ENCODE results near the gene RIMOC1. TPM values are rescaled to one million over a fixed set of nuclear protein-coding genes. Genes with fewer than 3 reads are reported as not detected.

RIMOC1 gene
- total RNA-seq, 1 experiment from 2014 or later, result 30.5 TPM

GRCh38 chr5:41908374-41909079 is 4.4 kb downstream of the RIMOC1 start:
- peaks cover 14% of the 10 kb centered on the region for H3K4me1 Mint-ChIP-seq
- TF ChIP-seq ELF4 (CRISPR knock-in tag; IDR thresholded peaks at IDR 0.05; ENCODE audit: low read depth) (no peak), ZNF671 (CRISPR knock-in tag; IDR thresholded peaks at IDR 0.05) (no peak), JAZF1 (CRISPR knock-in tag; IDR thresholded peaks at IDR 0.05) (no peak), ZBTB43 (CRISPR knock-in tag; IDR thresholded peaks at IDR 0.05) (no peak), GABPB1 (CRISPR knock-in tag; IDR thresholded peaks at IDR 0.05) (no peak), CREB1 (CRISPR knock-in tag; IDR thresholded peaks at IDR 0.05) (no peak), TEAD1 (CRISPR knock-in tag; IDR thresholded peaks at IDR 0.05) (no peak), ZMAT4 (CRISPR knock-in tag; IDR thresholded peaks at IDR 0.05) (no peak), HMGA2 (CRISPR knock-in tag; IDR thresholded peaks at IDR 0.05) (no peak), ESRRA (CRISPR knock-in tag; IDR thresholded peaks at IDR 0.05; ENCODE audit: borderline replicate concordance) (no peak), SP1 (CRISPR knock-in tag; conservative IDR thresholded peaks at IDR 0.05) (no peak), SOX15 (CRISPR knock-in tag; IDR thresholded peaks at IDR 0.05) (no peak), MAX (CRISPR knock-in tag; IDR thresholded peaks at IDR 0.05) (no peak)
- peaks cover 47% of the 10 kb centered on the region for H3K36me3 Mint-ChIP-seq
- ATAC-seq, result no peak
- ChIA-PET CTCF (no interaction called here), POLR2A (no interaction called here)
- H3K4me3 Mint-ChIP-seq, result no peak overlapping the region
- DNase-seq (ENCODE audit: low spot score), result no peak
- H3K27ac Mint-ChIP-seq, result no peak overlapping the region
- H3K27me3 Mint-ChIP-seq (ENCODE audit: low read depth), result no peaks in the 10 kb centered on the region
- H3K9me3 Mint-ChIP-seq, result no peaks in the 10 kb centered on the region

GRCh38 chr5:41918105-41918504 is 14.0 kb downstream of the RIMOC1 start:
- no peaks in the 10 kb centered on the region for H3K9me3 Mint-ChIP-seq
- H3K36me3 Mint-ChIP-seq, result peaks cover 33% of the 10 kb centered on the region
- ChIA-PET CTCF (no interaction called here), POLR2A (no interaction called here)
- H3K27me3 Mint-ChIP-seq (ENCODE audit: low read depth), result no peaks in the 10 kb centered on the region
- ATAC-seq (no peak), DNase-seq (ENCODE audit: low spot score) (no peak)
- H3K27ac Mint-ChIP-seq, result no peak overlapping the region
- H3K4me3 Mint-ChIP-seq, result no peak overlapping the region
- peaks cover 6% of the 10 kb centered on the region for H3K4me1 Mint-ChIP-seq
- no peak for TF ChIP-seq KAT7 (CRISPR knock-in tag; IDR thresholded peaks at IDR 0.05; ENCODE audit: borderline replicate concordance)
- no peak for TF ChIP-seq E2F5 (CRISPR knock-in tag; IDR thresholded peaks at IDR 0.05)
- TF ChIP-seq ATF3 (CRISPR knock-in tag; conservative IDR thresholded peaks at IDR 0.05), result no peak
- TF ChIP-seq ZNF317 (CRISPR knock-in tag; IDR thresholded peaks at IDR 0.05; ENCODE audit: borderline replicate concordance, low read depth), result no peak
- TF ChIP-seq ELF4 (CRISPR knock-in tag; IDR thresholded peaks at IDR 0.05; ENCODE audit: low read depth), result no peak
- TF ChIP-seq CBFB (CRISPR knock-in tag; IDR thresholded peaks at IDR 0.05; ENCODE audit: low read depth), result no peak
- no peak for TF ChIP-seq E2F1 (CRISPR knock-in tag; IDR thresholded peaks at IDR 0.05)
- TF ChIP-seq USF2 (CRISPR knock-in tag; IDR thresholded peaks at IDR 0.05), result no peak
- no peak for TF ChIP-seq ZBTB43 (CRISPR knock-in tag; IDR thresholded peaks at IDR 0.05)
- TF ChIP-seq FOXP4 (CRISPR knock-in tag; IDR thresholded peaks at IDR 0.05), result no peak
- no peak for TF ChIP-seq FOXK1 (CRISPR knock-in tag; IDR thresholded peaks at IDR 0.05)
- no peak for TF ChIP-seq RORB (CRISPR knock-in tag; IDR thresholded peaks at IDR 0.05)
- TF ChIP-seq ZNF671 (CRISPR knock-in tag; IDR thresholded peaks at IDR 0.05), result no peak
- no peak for TF ChIP-seq ZBTB21 (CRISPR knock-in tag; IDR thresholded peaks at IDR 0.05; ENCODE audit: borderline replicate concordance)
